IMR-90 (cell line): ENCODE measurements around the gene ADAM23. TPM values are rescaled to one million over a fixed set of nuclear protein-coding genes. Genes with fewer than 3 reads are reported as not detected.

Experiments
- ATAC-seq: fragments of 200-7000 bp; cut with Tn5 transposase; 2 replicates; pipeline ENCODE4 v1.9.1; 2020; ENCODE audit warnings: low read depth, mild to moderate bottlenecking, moderate library complexity
- BruUV-seq: library from RNA; stranded (reverse); fragments of 400-500 nt; replicated peaks from 2 replicates; lab custom pipeline; 2021; lab: Mats Ljungman, UMichigan
- CTCF ChIA-PET: fragments of 300-600 bp; formaldehyde crosslinking; extraction: SDS; loops from one replicate; lab custom pipeline; 2021; ENCODE audit warnings: antibody characterized with exemption; lab: Yijun Ruan, JAX
- POLR2A ChIA-PET: fragments of 300-600 bp; sonication (Branson Sonifier 250); formaldehyde crosslinking; loops from one replicate; lab custom pipeline; 2022; ENCODE audit warnings: antibody characterized with exemption; ENCODE audit not compliant: unreplicated experiment; lab: Charles Lee
- DNase-seq: peaks from one replicate; pipeline ENCODE4 v3.0.0; 2013
- H2AFZ ChIP-seq: replicated peaks from 2 replicates; pipeline ENCODE3; 2013; ENCODE audit warnings: low read length, mild to moderate bottlenecking; ENCODE audit not compliant: poor library complexity
- H2AK5ac ChIP-seq: 2 replicates; pipeline ENCODE4 v1.6.1; 2013; ENCODE audit warnings: low read depth, low read length, inconsistent platforms
- H2AK9ac ChIP-seq: replicated peaks from 2 replicates; pipeline ENCODE3; 2013; ENCODE audit warnings: mild to moderate bottlenecking, low read depth, low read length, moderate library complexity; ENCODE audit not compliant: poor library complexity
- H2BK120ac ChIP-seq: 2 replicates; pipeline ENCODE4 v1.6.1; 2013; ENCODE audit warnings: low read depth, low read length, inconsistent platforms
- H2BK15ac ChIP-seq: 3 replicates; pipeline ENCODE4 v1.6.1; 2013; ENCODE audit warnings: low read depth, low read length, inconsistent platforms
- H2BK20ac ChIP-seq: 2 replicates; pipeline ENCODE4 v1.6.1; 2013; ENCODE audit warnings: low read depth, mild to moderate bottlenecking, inconsistent platforms, low read length, moderate library complexity
- H2BK5ac ChIP-seq: 2 replicates; pipeline ENCODE4 v1.6.1; 2013; ENCODE audit warnings: mild to moderate bottlenecking, low read depth, low read length, inconsistent platforms; ENCODE audit not compliant: poor library complexity, severe bottlenecking
- H3K14ac ChIP-seq: replicated peaks from 2 replicates; pipeline ENCODE4 v1.6.1; 2013; ENCODE audit warnings: low read depth, low read length, inconsistent platforms
- H3K18ac ChIP-seq: 2 replicates; pipeline ENCODE4 v1.6.1; 2013; ENCODE audit warnings: low read depth, low read length, control low read depth
- H3K23ac ChIP-seq: 2 replicates; pipeline ENCODE4 v1.6.1; 2013; ENCODE audit warnings: low read depth, low read length, inconsistent platforms
- H3K27ac ChIP-seq: 2 replicates; pipeline ENCODE4 v1.5.1; 2013; ENCODE audit warnings: mild to moderate bottlenecking, control low read depth, low read length; ENCODE audit not compliant: insufficient read depth
- H3K27me3 ChIP-seq: 2 replicates; pipeline ENCODE4 v1.6.1; 2013; ENCODE audit warnings: low read length; ENCODE audit not compliant: control insufficient read depth, insufficient read depth
- H3K36me3 ChIP-seq: 2 replicates; pipeline ENCODE4 v1.6.1; 2013; ENCODE audit warnings: low read length, mixed read lengths; ENCODE audit not compliant: control insufficient read depth, insufficient read depth
- H3K4ac ChIP-seq: 2 replicates; pipeline ENCODE4 v1.6.1; 2013; ENCODE audit warnings: low read depth, low read length, inconsistent platforms
- H3K4me1 ChIP-seq: 2 replicates; pipeline ENCODE4 v1.6.1; 2013; ENCODE audit warnings: low read length, mixed read lengths; ENCODE audit not compliant: control insufficient read depth, insufficient read depth
- H3K4me2 ChIP-seq: 2 replicates; pipeline ENCODE4 v1.6.1; 2013; ENCODE audit warnings: low read depth, mild to moderate bottlenecking, control low read depth, low read length, moderate library complexity
- H3K4me3 ChIP-seq: 2 replicates; pipeline ENCODE4 v1.5.1; 2013; ENCODE audit warnings: low read depth, mild to moderate bottlenecking, control low read depth, low read length, moderate library complexity; ENCODE audit not compliant: insufficient read depth
- H3K56ac ChIP-seq: 2 replicates; pipeline ENCODE4 v1.6.1; 2013; ENCODE audit warnings: low read length, inconsistent platforms; ENCODE audit not compliant: insufficient read depth; ENCODE audit errors: extremely low read depth
- H3K79me1 ChIP-seq, 2 experiments: 2 replicates each; pipeline ENCODE4 v1.6.1; 2013; ENCODE audit warnings: low read length in 2 of 2, inconsistent platforms in 1 of 2, low read depth in 1 of 2
- H3K9ac ChIP-seq: 2 replicates; pipeline ENCODE4 v1.6.1; 2013; ENCODE audit warnings: low read depth, low read length, control low read depth
- H3K9me1 ChIP-seq: 2 replicates; pipeline ENCODE4 v1.6.1; 2013; ENCODE audit warnings: low read length, inconsistent platforms; ENCODE audit not compliant: insufficient read depth
- H3K9me3 ChIP-seq: 2 replicates; pipeline ENCODE4 v1.6.1; 2013; ENCODE audit warnings: low read length; ENCODE audit not compliant: control insufficient read depth, insufficient read depth
- H4K20me1 ChIP-seq: 2 replicates; pipeline ENCODE4 v1.6.1; 2013; ENCODE audit warnings: low read length, inconsistent platforms; ENCODE audit not compliant: insufficient read depth
- H4K5ac ChIP-seq: 2 replicates; pipeline ENCODE4 v1.6.1; 2013; ENCODE audit warnings: mild to moderate bottlenecking, low read depth, low read length, control low read depth
- H4K8ac ChIP-seq, 2 experiments: 2 replicates each; pipeline ENCODE4 v1.6.1; 2013; ENCODE audit warnings: low read depth in 2 of 2, low read length in 2 of 2, control low read depth in 1 of 2, inconsistent platforms in 1 of 2
- H4K91ac ChIP-seq: 2 replicates; pipeline ENCODE4 v1.6.1; 2013; ENCODE audit warnings: low read depth, low read length, inconsistent platforms; ENCODE audit not compliant: insufficient read depth
- MAFK ChIP-seq: IDR thresholded peaks from 2 replicates; pipeline ENCODE4 v1.6.1; 2012; ENCODE audit warnings: low read depth, low read length, improper control_type of control experiment
- RFX5 ChIP-seq: IDR thresholded peaks from 2 replicates; pipeline ENCODE4 v1.8.0; 2012; ENCODE audit warnings: low read depth, mild to moderate bottlenecking, low read length, moderate library complexity
- WGBS, 2 experiments: methylation state at CpG; one replicate each; pipeline versions ENCODE4 v1.1.5 to v1.1.7; 2013; ENCODE audit warnings: missing lambda C conversion rate in 2 of 2; ENCODE audit not compliant: insufficient read length in 1 of 2; ENCODE audit errors: extremely low coverage in 2 of 2; 5-methylcytosine and 5-hydroxymethylcytosine counted together
- dilution Hi-C: fragments of 300-500 bp; cut with HindIII; formaldehyde crosslinking; loops from one replicate; pipeline ENCODE4 v1.14.3; 2018; ENCODE audit warnings: low sequenced_read_pairs; ENCODE audit not compliant: unreplicated experiment
- in situ Hi-C: fragments of 300-500 bp; cut with MboI; formaldehyde crosslinking; loops from 3 replicates; pipeline ENCODE4 v1.14.3; 2019; ENCODE audit warnings: low sequenced_read_pairs, inconsistent platforms, mixed read lengths
- intact Hi-C: fragments of 100-400 bp; cut with micrococcal nuclease; formaldehyde crosslinking; loops from 2 replicates; pipeline ENCODE4 v1.10.0; 2022
- polyA plus RNA-seq, 3 experiments: library from polyadenylated mRNA; depleted of rRNA; stranded (reverse); fragments of >200 nt; gene quantifications; 2 replicates each; pipeline ENCODE4 v1.2.3, GENCODE V29; 2012; ENCODE audit warnings: low replicate concordance in 1 of 3
- total RNA-seq: library from RNA; depleted of rRNA; stranded (reverse); fragments of >200 nt; gene quantifications from 2 replicates; pipeline ENCODE4 v1.2.3, GENCODE V29; 2012

The ADAM23 gene
- total and polyA plus RNA-seq, 2 of the 4 experiments (the other 2 are of a cell fraction), result 2.9 to 10.3 TPM

DNA sequence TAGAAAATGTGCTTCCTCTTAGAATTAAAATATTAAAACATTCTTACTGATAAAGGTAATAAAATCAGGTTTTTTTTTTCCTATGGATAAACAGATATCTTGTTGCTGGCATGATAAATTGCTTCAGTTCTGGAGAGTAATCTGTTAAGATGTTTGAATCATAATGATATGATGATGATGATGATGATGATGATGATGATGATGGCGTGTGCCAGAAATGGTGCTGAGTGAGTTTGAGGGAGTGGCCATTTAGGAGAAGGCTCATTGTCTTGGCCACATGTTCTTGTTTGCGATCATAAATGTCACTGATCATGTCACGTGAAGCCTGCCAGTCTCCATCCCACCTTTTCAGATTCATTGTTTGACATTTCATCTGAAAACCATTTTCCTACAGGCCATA is 35.0 kb downstream of the ADAM23 start:
- Histone ChIP-seq H3K4me2 (no peak overlapping the region), H3K9me3 (no peaks in the 10 kb centered on the region), H4K91ac (no peak overlapping the region), H2BK15ac (no peak overlapping the region), H2BK5ac (no peak overlapping the region), H3K9me1 (no peaks in the 10 kb centered on the region), H4K8ac (no peak overlapping the region), H3K4ac (no peak overlapping the region), H3K27ac (no peak overlapping the region), H3K4me1 (no peaks in the 10 kb centered on the region), H3K4me3 (no peak overlapping the region), H3K56ac (no peak overlapping the region), H3K79me1 (no peaks in the 10 kb centered on the region; a peak in 1 of 4 replicates), H3K9ac (no peak overlapping the region), H2BK120ac (no peak overlapping the region), H4K5ac (no peak overlapping the region), H2BK20ac (no peak overlapping the region), H2AFZ (no peak overlapping the region), H3K23ac (no peak overlapping the region), H3K18ac (no peak overlapping the region), H2AK5ac (no peak overlapping the region), H3K27me3 (no peaks in the 10 kb centered on the region), H3K14ac (no peak overlapping the region), H4K20me1 (no peaks in the 10 kb centered on the region), H2AK9ac (no peak overlapping the region), H3K36me3 (no peaks in the 10 kb centered on the region)
- ATAC-seq, result no peak
- DNase-seq, result no peak
- dilution Hi-C loops, result no loop called here
- CTCF ChIA-PET, result no interaction called here
- no TSS peak for BruUV-seq
- 93% methylated on average over 2 of the region's 3 CpGs; no CpG with 5 or more reads in 1 of the 2 experiments for WGBS, 2 experiments
- POLR2A ChIA-PET, result no interaction called here
- intact Hi-C loops, result no loop called here
- in situ Hi-C loops, result no loop called here
- TF ChIP-seq RFX5 (no peak), MAFK (no peak)
